CD4-positive, alpha-beta memory T cell (primary cell): ENCODE measurements around the gene DNAH6. TPM values are rescaled to one million over a fixed set of nuclear protein-coding genes. Genes with fewer than 3 reads are reported as not detected.

Source experiments
- CTCF ChIA-PET: fragments of 350-600 bp; sonication (Branson Sonifier 250); formaldehyde crosslinking; loops from one replicate; lab custom pipeline; 2021; ENCODE audit warnings: inconsistent platforms; ENCODE audit not compliant: partially characterized antibody; lab: Charles Lee
- POLR2A ChIA-PET: fragments of 350-600 bp; sonication (Branson Sonifier 250); formaldehyde crosslinking; loops from one replicate; lab custom pipeline; 2021; ENCODE audit not compliant: partially characterized antibody; lab: Charles Lee
- DNase-seq, 5 donors: peaks; one replicate each; pipeline versions ENCODE4 v3.0.0 to v3.0.0-alpha.2; 2020 to 2022; ENCODE audit warnings: mixed read lengths in 1 of 5
- H3K27ac ChIP-seq: one replicate; pipeline ENCODE4 v1.7.0; 2013; ENCODE audit warnings: low read depth, low read length
- H3K27me3 ChIP-seq: 2 replicates; pipeline ENCODE4 v1.7.0; 2013; ENCODE audit warnings: mild to moderate bottlenecking, low read length, moderate library complexity; ENCODE audit not compliant: insufficient read depth
- H3K36me3 ChIP-seq: 2 replicates; pipeline ENCODE4 v1.7.0; 2013; ENCODE audit warnings: mild to moderate bottlenecking, low read length, moderate library complexity; ENCODE audit not compliant: insufficient read depth
- H3K4me1 ChIP-seq: 2 replicates; pipeline ENCODE4 v1.7.0; 2013; ENCODE audit warnings: mild to moderate bottlenecking, low read length, moderate library complexity; ENCODE audit not compliant: insufficient read depth
- H3K4me3 ChIP-seq, 2 donors: one replicate each; pipeline ENCODE4 v1.7.0; 2013; ENCODE audit warnings: low read length in 2 of 2, mild to moderate bottlenecking in 1 of 2
- H3K9me3 ChIP-seq, 2 donors: one replicate each; pipeline ENCODE4 v1.7.0; 2013; ENCODE audit warnings: low read length in 2 of 2, control low read depth in 1 of 2; ENCODE audit not compliant: control insufficient read depth in 1 of 2
- H3K27ac Mint-ChIP-seq, 7 donors: one replicate each; pipeline ENCODE4 v1.8.0; 2020 to 2021; ENCODE audit warnings: mixed read lengths in 7 of 7, mild to moderate bottlenecking in 6 of 7, inconsistent platforms in 3 of 7, moderate library complexity in 3 of 7
- H3K27me3 Mint-ChIP-seq, 2 donors: one replicate each; pipeline ENCODE4 v1.8.0; 2020 to 2021; ENCODE audit warnings: mixed read lengths in 2 of 2
- H3K36me3 Mint-ChIP-seq, 2 donors: one replicate each; pipeline ENCODE4 v1.8.0; 2020 to 2021; ENCODE audit warnings: mixed read lengths in 2 of 2, inconsistent platforms in 1 of 2, mild to moderate bottlenecking in 1 of 2
- H3K4me1 Mint-ChIP-seq, 4 donors: one replicate each; pipeline ENCODE4 v1.8.0; 2020 to 2021; ENCODE audit warnings: mixed read lengths in 4 of 4, mild to moderate bottlenecking in 1 of 4
- H3K4me3 Mint-ChIP-seq, 8 donors: one replicate each; pipeline ENCODE4 v1.8.0; 2020 to 2021; ENCODE audit warnings: mixed read lengths in 8 of 8, mild to moderate bottlenecking in 7 of 8, moderate library complexity in 6 of 8, inconsistent platforms in 3 of 8
- H3K9me3 Mint-ChIP-seq, 8 donors: one replicate each; pipeline ENCODE4 v1.8.0; 2020 to 2021; ENCODE audit warnings: mixed read lengths in 8 of 8, mild to moderate bottlenecking in 5 of 8, inconsistent platforms in 3 of 8, moderate library complexity in 1 of 8
- intact Hi-C: fragments of 100-400 bp; cut with micrococcal nuclease; formaldehyde crosslinking; loops from one replicate; pipeline ENCODE4 v1.15.1; 2023
- polyA plus RNA-seq, 2 donors: library from polyadenylated mRNA; unstranded; fragments of 300-500 nt; fragmentation: Illumina TruSeq; gene quantifications; one replicate each; pipeline ENCODE4 v1.2.3, GENCODE V29; 2021
- total RNA-seq, 2 experiments: library from RNA; stranded (reverse); gene quantifications; one replicate each; pipeline ENCODE4 v1.2.3, GENCODE V29; 2021

The DNAH6 gene
- total and polyA plus RNA-seq, 4 experiments from 2014 or later, result 0.22 to 2.9 (median 1.2) TPM

DNA sequence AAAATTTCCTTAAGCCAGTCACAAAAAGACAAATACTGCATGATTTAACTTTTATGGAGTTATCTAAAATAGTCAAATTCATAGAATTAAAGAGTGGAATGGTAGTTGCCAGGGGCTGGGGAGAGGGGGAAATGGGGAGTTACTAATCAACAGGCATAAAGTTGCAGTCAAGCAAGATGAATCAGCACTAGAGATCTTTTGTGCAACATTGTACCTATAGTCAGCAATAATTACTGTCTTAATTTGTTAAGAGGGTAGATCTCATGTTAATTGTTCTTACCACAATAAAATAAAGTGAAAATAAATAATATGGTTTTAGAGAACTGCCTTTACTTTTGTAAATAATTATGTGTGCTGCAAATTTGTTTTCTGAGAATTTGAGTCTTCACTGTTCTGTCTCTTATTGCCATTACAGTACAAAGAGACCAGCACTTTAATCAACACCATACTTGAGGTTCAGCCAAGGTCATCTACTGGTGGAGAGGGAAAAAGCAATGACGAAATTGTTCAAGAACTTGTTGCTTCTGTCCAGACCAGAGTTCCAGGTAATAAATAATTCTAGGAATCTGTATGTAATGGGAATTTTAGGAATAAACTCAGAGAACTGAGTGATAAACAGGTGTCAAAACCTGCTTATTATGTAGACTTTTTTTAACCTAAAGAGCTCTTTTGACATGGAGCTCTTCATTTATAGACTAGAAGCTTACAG lies 289.1 kb downstream of the DNAH6 start:
- Mint-ChIP-seq H3K9me3 (peaks cover 4 to 11% (median 7%) of the 10 kb centered on the region in 8 donors), H3K4me3 (no peak overlapping the region), H3K4me1 (peaks cover 16 to 38% (median 28%) of the 10 kb centered on the region in 4 donors), H3K27ac (peak overlapping the region in 2 of 7 donors; percentile 36 to 37), H3K27me3 (no peaks in the 10 kb centered on the region), H3K36me3 (peaks cover 3 to 15% of the 10 kb centered on the region in 2 donors)
- no peak for DNase-seq
- Histone ChIP-seq H3K27ac (no peak overlapping the region), H3K4me3 (no peak overlapping the region), H3K27me3 (no peaks in the 10 kb centered on the region), H3K9me3 (no peaks in the 10 kb centered on the region), H3K4me1 (peaks cover 7% of the 10 kb centered on the region), H3K36me3 (no peaks in the 10 kb centered on the region)
- intact Hi-C loops, result no loop called here
- ChIA-PET CTCF (interaction anchor here (0.8 to 1.0 kb wide), 2 partner anchors 23 to 35 kb away, joined by 3 read pairs; no protein-coding TSS in a partner anchor), POLR2A (interaction anchor here (0.9 kb wide), 2 partner anchors 12 to 23 kb away, joined by 3 read pairs; no protein-coding TSS in a partner anchor)

DNA sequence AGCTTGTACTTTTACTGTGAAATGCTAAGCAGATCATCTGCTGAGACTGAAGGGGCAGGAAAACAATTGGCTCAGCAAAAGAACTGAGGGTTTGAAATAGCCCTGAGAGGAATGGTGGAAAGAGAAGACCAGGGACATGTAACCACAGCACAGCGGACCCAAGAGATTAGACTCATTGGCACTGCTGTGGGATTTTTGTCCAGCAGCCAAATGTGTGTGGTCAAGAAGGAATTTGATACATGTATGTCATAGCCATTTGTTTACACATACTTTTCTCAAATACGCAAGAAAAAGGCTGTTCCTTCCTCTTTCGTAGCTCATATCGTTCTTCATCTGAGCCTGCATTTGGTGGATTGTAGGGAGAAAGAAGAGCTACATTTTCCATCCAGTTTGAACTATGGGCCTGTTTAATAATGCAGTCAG lies 290.8 kb downstream of the DNAH6 start:
- Histone ChIP-seq H3K27me3 (no peaks in the 10 kb centered on the region), H3K27ac (no peak overlapping the region), H3K9me3 (no peaks in the 10 kb centered on the region), H3K4me1 (peaks cover 7% of the 10 kb centered on the region), H3K36me3 (no peaks in the 10 kb centered on the region), H3K4me3 (no peak overlapping the region)
- Mint-ChIP-seq H3K27me3 (no peaks in the 10 kb centered on the region), H3K9me3 (peaks cover 2 to 7% (median 2%) of the 10 kb centered on the region in 8 donors), H3K4me1 (peaks cover 13 to 34% (median 23%) of the 10 kb centered on the region in 4 donors), H3K4me3 (no peak overlapping the region), H3K36me3 (peaks cover 2 to 11% of the 10 kb centered on the region in 2 donors), H3K27ac (peak overlapping the region in 3 of 7 donors; percentile 11 to 73 (median 19))
- DNase-seq, result no peak
- POLR2A ChIA-PET, result no interaction called here
- CTCF ChIA-PET, result interaction anchor here (1.1 kb wide), 1 partner anchor 21 kb away, joined by 4 read pairs; no protein-coding TSS in a partner anchor
- intact Hi-C loops, result no loop called here

DNA sequence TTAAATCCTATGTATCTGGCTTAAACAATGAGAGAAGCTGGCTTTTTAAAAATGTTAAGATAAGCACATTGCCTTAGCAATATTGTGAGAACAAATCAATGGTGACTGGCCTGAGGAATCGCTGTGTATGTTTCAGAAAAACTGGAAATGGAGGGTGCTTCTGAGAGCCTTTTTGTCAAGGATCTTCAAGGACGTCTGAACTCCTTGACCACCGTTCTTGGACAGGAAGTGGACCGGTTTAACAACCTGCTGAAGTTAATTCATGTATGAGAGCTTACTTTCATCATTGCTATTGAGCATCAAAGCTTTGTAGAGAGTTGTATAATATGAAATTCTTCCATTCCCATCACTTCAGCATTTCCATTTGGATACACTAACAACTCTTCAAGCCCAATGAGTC lies 292.0 kb downstream of the DNAH6 start:
- Mint-ChIP-seq H3K27me3 (no peaks in the 10 kb centered on the region), H3K36me3 (no peaks in the 10 kb centered on the region), H3K4me3 (no peak overlapping the region), H3K4me1 (peaks cover 16 to 33% (median 24%) of the 10 kb centered on the region in 4 donors), H3K27ac (no peak overlapping the region), H3K9me3 (no peaks in the 10 kb centered on the region)
- no peak overlapping the region for H3K4me3 ChIP-seq
- intact Hi-C loops, result no loop called here
- no peaks in the 10 kb centered on the region for H3K36me3 ChIP-seq
- ChIA-PET POLR2A (interaction anchor here (0.7 to 1.2 kb wide), 2 partner anchors 15 to 136 kb away, joined by 3 read pairs; no protein-coding TSS in a partner anchor), CTCF (interaction anchor here (1.0 kb wide), 1 partner anchor 67 kb away, joined by 4 read pairs; no protein-coding TSS in a partner anchor)
- H3K27me3 ChIP-seq, result no peaks in the 10 kb centered on the region
- H3K9me3 ChIP-seq, result no peaks in the 10 kb centered on the region
- no peak for DNase-seq
- no peak overlapping the region for H3K27ac ChIP-seq
- H3K4me1 ChIP-seq, result peaks cover 7% of the 10 kb centered on the region

DNA sequence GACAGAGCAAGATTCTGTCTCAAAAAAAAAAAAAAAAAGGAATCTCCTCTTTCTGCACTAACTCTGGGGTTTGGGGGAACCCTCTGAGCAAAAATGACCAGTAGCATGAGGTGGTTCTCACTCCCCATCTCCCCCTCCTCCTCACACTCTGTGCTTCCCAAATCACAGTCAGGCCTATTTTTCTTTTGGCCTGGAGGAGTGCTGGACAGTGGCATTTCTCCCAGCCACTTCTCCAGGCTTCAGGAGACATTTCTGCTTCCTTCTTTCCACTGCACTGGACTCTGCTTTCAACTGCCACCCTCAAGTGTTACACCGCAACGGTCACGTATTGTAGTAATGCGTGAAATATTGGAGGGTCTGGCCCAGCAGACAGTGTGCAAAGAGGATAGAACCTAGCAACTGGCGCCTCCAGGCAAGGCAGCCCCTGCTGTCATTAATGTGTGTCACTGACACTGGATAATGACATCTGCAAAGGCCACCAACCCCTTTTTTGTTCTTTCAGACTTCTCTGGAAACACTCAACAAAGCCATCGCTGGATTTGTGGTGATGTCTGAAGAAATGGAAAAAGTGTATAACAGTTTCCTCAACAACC lies 295.6 kb downstream of the DNAH6 start:
- H3K36me3 ChIP-seq, result no peaks in the 10 kb centered on the region
- CTCF ChIA-PET, result no interaction called here
- no peak for DNase-seq
- H3K4me3 ChIP-seq, result no peak overlapping the region
- H3K27ac Mint-ChIP-seq, result peak overlapping the region in 1 of 7 donors; percentile 53
- no peaks in the 10 kb centered on the region for H3K27me3 Mint-ChIP-seq
- no peak overlapping the region for H3K4me3 Mint-ChIP-seq
- H3K36me3 Mint-ChIP-seq, result peaks cover 0 to 4% of the 10 kb centered on the region in 2 donors
- H3K4me1 Mint-ChIP-seq, result peaks cover 18 to 42% (median 27%) of the 10 kb centered on the region in 4 donors
- H3K27ac ChIP-seq, result no peak overlapping the region
- peaks cover 0 to 2% (median 0%) of the 10 kb centered on the region in 8 donors for H3K9me3 Mint-ChIP-seq
- intact Hi-C loops, result no loop called here
- H3K4me1 ChIP-seq, result peaks cover 17% of the 10 kb centered on the region
- H3K27me3 ChIP-seq, result no peaks in the 10 kb centered on the region
- POLR2A ChIA-PET, result interaction anchor here (0.9 kb wide), 1 partner anchor 69 kb away, joined by 3 read pairs; no protein-coding TSS in a partner anchor
- no peaks in the 10 kb centered on the region for H3K9me3 ChIP-seq

DNA sequence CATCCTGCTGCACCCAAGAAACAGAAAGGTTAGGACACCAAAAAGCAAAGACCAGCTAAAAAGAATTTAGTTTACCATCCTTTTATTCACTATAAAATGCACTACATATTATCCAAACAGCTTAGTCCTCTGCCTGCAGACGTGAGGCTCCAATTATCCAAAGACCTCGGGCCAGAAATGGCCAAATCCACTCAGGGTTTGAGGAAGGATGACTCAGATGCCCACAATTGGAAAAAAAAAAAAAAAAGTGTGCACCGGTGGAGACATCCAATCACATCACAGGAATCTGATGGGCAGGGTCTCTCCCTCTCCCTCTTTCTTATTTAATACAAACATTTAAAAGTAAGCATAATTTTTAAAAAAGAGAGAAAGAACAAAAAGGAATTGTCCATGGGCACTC lies 298.8 kb downstream of the DNAH6 start:
- ChIA-PET POLR2A (interaction anchor here (0.7 to 1.5 kb wide), 3 partner anchors 33 to 74 kb away, joined by 3 to 5 read pairs (median 4); no protein-coding TSS in a partner anchor), CTCF (no interaction called here)
- DNase-seq, result no peak
- Mint-ChIP-seq H3K27me3 (no peaks in the 10 kb centered on the region), H3K4me1 (peaks cover 19 to 57% (median 44%) of the 10 kb centered on the region in 4 donors), H3K9me3 (peaks cover 0 to 2% (median 0%) of the 10 kb centered on the region in 8 donors), H3K27ac (no peak overlapping the region), H3K36me3 (peaks cover 9 to 10% of the 10 kb centered on the region in 2 donors), H3K4me3 (no peak overlapping the region)
- H3K27ac ChIP-seq, result no peak overlapping the region
- no peaks in the 10 kb centered on the region for H3K36me3 ChIP-seq
- H3K4me3 ChIP-seq, result no peak overlapping the region
- intact Hi-C loops, result no loop called here
- peaks cover 30% of the 10 kb centered on the region for H3K4me1 ChIP-seq
- H3K9me3 ChIP-seq, result no peaks in the 10 kb centered on the region
- H3K27me3 ChIP-seq, result no peaks in the 10 kb centered on the region

DNA sequence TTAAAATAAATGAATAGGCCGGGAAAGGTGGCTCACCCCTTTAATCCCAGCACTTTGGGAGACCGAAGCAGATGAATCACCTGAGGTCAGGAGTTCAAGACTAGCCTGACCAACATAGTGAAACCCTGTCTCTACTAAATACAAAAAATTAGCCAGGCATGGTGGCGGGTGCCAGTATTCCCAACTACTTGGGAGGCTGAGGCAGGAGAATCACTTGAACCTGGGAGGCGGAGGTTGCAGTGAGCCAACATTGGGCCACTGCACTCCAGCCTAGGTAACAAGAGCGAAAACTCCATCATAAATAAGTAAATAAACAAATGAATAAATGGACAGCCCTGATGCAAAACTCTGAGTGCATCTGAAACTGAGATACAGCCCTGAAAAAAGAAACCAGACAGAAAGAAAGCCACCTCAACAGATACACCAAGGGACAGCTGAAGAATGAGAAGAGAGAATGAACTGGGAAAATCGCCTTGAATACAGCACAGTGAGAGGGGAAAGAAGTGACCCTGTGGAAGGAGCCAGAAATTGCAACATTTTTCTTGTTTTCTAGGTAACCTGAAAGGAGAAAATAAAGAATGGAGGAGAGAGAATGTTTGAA lies 300.2 kb downstream of the DNAH6 start:
- H3K9me3 Mint-ChIP-seq, result peaks cover 0 to 2% (median 0%) of the 10 kb centered on the region in 8 donors
- H3K4me3 Mint-ChIP-seq, result peak overlapping the region in 3 of 8 donors; percentile 21 to 53 (median 29)
- ChIA-PET POLR2A (interaction anchor here (1.1 kb wide), 1 partner anchor 10 kb away, joined by 3 read pairs; no protein-coding TSS in a partner anchor), CTCF (interaction anchor here (2.6 kb wide), 1 partner anchor 75 kb away, joined by 8 read pairs; no protein-coding TSS in a partner anchor)
- peak overlapping the region in 6 of 7 donors; percentile 31 to 88 (median 70) for H3K27ac Mint-ChIP-seq
- no peak for DNase-seq
- no peaks in the 10 kb centered on the region for H3K27me3 Mint-ChIP-seq
- Histone ChIP-seq H3K27me3 (no peaks in the 10 kb centered on the region), H3K4me1 (peaks cover 39% of the 10 kb centered on the region), H3K9me3 (no peaks in the 10 kb centered on the region), H3K36me3 (no peaks in the 10 kb centered on the region), H3K4me3 (no peak overlapping the region), H3K27ac (no peak overlapping the region)
- peaks cover 24 to 69% (median 50%) of the 10 kb centered on the region in 4 donors for H3K4me1 Mint-ChIP-seq
- intact Hi-C loops, result no loop called here
- H3K36me3 Mint-ChIP-seq, result peaks cover 12 to 15% of the 10 kb centered on the region in 2 donors
